ENCODE results near the gene NFKBIB.

The NFKBIB gene

GRCh38 chr19:38958301-38958700, 58.5 kb downstream of the NFKBIB start:
- H3K27me3 ChIP-seq (ENCODE audit: insufficient read depth, insufficient read length): no peaks in the 10 kb centered on the region
- no peak for DNase-seq (ENCODE audit: low read depth, low spot score)
- no peak overlapping the region for H3K9ac ChIP-seq (ENCODE audit: insufficient read length, low read depth)
- H3K4me3 ChIP-seq (ENCODE audit: insufficient read length, low read depth): no peak overlapping the region
- peaks cover 4% of the 10 kb centered on the region for H3K36me3 ChIP-seq (ENCODE audit: insufficient read depth, insufficient read length, low read length)
- no peak for TF ChIP-seq SUZ12 (IDR thresholded peaks at IDR 0.05; ENCODE audit: extremely low read depth, insufficient read depth, insufficient read length)
- no peak for TF ChIP-seq YY1 (IDR thresholded peaks at IDR 0.05; ENCODE audit: insufficient read depth, insufficient read length)
- TF ChIP-seq ZNF274 (IDR thresholded peaks at IDR 0.05; ENCODE audit: low read depth, low read length): no peak
- no peaks in the 10 kb centered on the region for H3K4me1 ChIP-seq (ENCODE audit: insufficient read depth, insufficient read length)
- H3K9me3 ChIP-seq (ENCODE audit: insufficient read depth, low read length): peaks cover 16% of the 10 kb centered on the region; the same call in 1 of the 2 replicates
